GM11168 (cell line): Measurements from ENCODE around the gene SNX25.
"Not testable (repeated sequence)": the region's sequence is repeated elsewhere in the genome, so short reads cannot be mapped to it uniquely, and the experiment has no call there.

Experiments used
- in situ Hi-C: fragments of 300-500 bp; cut with MboI; formaldehyde crosslinking; loops from one replicate; pipeline ENCODE4 v1.12.0; 2022; ENCODE audit warnings: low sequenced_read_pairs; ENCODE audit not compliant: unreplicated experiment

SNX25 gene

GRCh38 chr4:185227713-185228278, 18.4 kb downstream of the SNX25 start:
- in situ Hi-C loops = no loop called here

DNA sequence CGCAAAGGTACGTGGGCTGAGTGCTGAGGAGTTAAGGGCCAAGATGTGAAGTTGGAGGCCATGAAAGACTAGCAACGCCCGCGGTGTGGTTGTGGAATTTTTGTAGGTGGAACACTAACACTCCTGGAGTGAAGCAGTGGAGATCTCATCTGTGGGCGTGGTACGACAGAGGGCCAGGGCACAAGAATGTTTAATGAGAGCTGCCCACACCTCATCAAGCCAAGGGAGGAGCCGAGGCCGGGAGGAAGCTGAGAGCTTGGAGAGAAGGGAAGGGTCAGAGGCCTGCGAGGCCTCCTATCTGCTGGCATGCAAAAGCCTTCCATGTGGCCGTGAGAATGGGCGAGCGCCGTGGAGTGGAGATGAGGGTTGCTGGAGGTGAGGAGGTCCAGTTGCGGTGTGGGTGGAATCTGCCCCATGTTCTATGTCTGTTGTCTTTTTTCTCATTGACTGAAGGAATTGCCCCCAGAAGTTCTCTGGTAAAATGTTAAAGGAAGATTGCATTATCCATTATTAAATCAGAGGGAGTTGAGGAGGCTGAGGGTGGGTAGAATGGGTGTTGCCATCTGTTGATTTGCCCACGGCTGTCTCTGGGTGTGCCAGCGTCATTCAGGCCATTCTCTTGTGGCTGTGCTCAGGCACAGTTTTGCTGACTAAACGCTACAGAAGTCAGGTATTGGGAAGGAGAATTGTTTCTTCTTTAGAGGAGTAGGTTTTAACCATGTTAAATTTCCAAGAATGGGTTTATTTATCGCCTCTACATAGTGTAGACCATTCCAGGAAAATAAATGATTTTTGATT, 19.8 kb downstream of the SNX25 start:
- in situ Hi-C loops = no loop called here

DNA sequence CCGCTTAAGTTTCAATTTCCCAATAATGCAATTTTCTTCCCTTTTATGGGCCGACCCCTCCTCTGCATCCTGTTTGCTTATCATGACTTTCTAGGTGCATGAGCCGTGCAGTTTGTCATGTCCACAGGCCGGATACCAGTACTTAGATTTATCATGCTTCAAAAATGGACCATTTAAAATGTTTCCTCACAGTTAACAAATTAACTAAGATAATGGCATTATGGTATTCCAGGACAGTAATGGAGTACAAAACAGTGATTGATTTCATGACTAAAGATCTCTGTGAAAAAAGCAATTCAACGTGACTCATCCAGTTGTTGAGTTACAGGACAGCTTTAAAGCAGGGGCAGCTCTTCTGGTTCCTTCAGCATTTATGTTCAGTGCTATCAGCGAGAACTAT, 23.0 kb downstream of the SNX25 start:
- in situ Hi-C loops = no loop called here

DNA sequence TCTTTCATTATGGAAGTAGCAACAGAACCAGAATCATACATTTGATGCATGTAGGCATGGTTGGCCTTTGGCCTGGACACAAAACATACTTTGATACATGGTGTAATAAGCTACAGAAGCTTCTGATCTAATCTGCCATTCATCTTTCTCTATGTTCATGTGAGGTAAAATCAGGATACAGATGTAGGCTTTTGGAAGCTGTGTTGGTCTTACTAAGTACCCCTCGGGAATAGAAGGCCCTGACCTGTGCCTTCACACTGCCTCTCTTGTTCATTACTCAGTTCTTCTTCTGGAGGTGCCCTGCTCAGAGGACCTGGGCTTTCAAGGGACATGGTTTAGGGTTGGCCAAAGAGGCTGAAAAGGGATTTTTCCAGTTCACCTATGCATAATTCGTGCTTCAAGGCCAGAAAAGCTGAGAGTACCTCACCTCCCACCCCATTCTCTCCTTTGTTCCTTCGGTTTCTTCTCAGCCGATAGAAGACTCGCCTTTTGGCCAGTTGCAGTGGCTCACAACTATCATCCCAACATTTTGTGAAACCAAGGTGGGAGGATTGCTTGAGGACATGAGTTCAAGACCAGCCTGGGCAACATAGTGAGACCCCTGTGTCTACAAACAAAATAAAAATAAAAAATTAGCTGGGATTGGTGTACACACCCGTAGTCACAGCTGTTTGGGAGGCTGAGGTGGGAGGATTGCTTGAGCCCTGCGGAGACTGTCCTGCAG, 25.9 kb downstream of the SNX25 start:
- in situ Hi-C loops = no loop called here

GRCh38 chr4:185235843-185236503, 26.6 kb downstream of the SNX25 start:
- in situ Hi-C loops = no loop called here

GRCh38 chr4:185237175-185237574, 27.8 kb downstream of the SNX25 start:
- in situ Hi-C loops = no loop called here

- in situ Hi-C loops = no loop called here
Observed at GRCh38 chr4:185238215-185238681, 28.9 kb downstream of the SNX25 start.

DNA sequence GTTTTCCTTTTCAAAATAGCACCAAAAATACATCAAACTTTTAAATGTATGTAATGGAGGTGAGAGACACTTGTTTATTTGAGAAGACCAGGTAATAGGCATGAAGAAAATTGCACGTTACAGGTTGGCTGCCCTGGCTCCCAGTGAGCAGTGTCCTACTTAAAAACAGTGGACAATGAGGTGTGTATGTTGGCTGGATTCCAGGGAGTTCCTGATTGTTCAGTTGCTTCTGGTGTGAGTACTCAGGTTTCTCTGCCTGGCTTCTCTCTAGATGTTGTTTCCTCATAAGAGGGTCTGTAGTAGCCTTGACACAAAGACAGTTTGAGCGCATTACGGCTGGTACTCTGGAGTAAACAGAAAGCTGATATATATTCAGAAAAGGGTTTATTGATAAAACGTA, 29.4 kb downstream of the SNX25 start:
- in situ Hi-C loops = no loop called here

GRCh38 chr4:185240486-185240885, 31.1 kb downstream of the SNX25 start:
- in situ Hi-C loops = not testable (repeated sequence)

GRCh38 chr4:185242749-185243533, 33.5 kb downstream of the SNX25 start:
- in situ Hi-C loops = no loop called here

- in situ Hi-C loops = no loop called here
Observed at GRCh38 chr4:185243879-185244278, 34.5 kb downstream of the SNX25 start.

- in situ Hi-C loops = no loop called here
Observed at GRCh38 chr4:185244763-185245162, 35.4 kb downstream of the SNX25 start.

GRCh38 chr4:185246453-185246852, 37.1 kb downstream of the SNX25 start:
- in situ Hi-C loops = no loop called here

GRCh38 chr4:185247151-185247550, 37.8 kb downstream of the SNX25 start:
- in situ Hi-C loops = no loop called here

GRCh38 chr4:185248393-185249039, 39.1 kb downstream of the SNX25 start:
- in situ Hi-C loops = no loop called here

GRCh38 chr4:185249105-185249504, 39.7 kb downstream of the SNX25 start:
- in situ Hi-C loops = no loop called here

GRCh38 chr4:185254434-185254833, 45.0 kb downstream of the SNX25 start:
- in situ Hi-C loops = no loop called here

- in situ Hi-C loops = no loop called here
Observed at GRCh38 chr4:185255868-185256267, 46.5 kb downstream of the SNX25 start.

GRCh38 chr4:185256446-185256845, 47.0 kb downstream of the SNX25 start:
- in situ Hi-C loops = no loop called here
